Measurements from ENCODE around the gene MLLT3.
"Not testable (repeated sequence)": the region's sequence is repeated elsewhere in the genome, so short reads cannot be mapped to it uniquely, and the experiment has no call there.

MLLT3 gene

GRCh38 chr9:20597862-20598261 is 24.4 kb downstream of the MLLT3 start:
- no peak for DNase-seq (ENCODE audit: low read depth in 2 of 2)

DNA sequence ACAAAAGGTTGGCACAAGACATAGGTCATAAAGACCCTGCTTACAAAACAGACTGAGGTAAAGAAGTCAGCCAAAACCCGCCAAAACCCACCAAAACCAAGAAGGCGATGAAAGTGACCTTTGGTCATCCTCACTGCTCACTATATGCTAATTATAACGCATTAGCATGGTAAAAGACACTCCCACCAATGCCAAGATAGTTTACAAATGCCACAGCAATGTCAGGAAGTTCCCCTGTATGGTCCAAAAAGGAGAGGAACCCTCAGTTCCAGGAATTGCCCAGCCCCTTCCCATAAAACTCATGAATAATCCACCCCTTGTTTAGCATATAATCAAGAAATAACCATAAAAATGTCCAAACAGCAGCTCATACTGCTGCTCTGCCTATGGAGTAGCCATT is 27.7 kb downstream of the MLLT3 start:
- no peak for DNase-seq (ENCODE audit: low read depth in 2 of 2)

GRCh38 chr9:20593537-20593936 is 28.8 kb downstream of the MLLT3 start:
- no peak for DNase-seq (ENCODE audit: low read depth in 2 of 2)

GRCh38 chr9:20593105-20593504 is 29.2 kb downstream of the MLLT3 start:
- DNase-seq (ENCODE audit: low read depth in 2 of 2), result no peak

DNA sequence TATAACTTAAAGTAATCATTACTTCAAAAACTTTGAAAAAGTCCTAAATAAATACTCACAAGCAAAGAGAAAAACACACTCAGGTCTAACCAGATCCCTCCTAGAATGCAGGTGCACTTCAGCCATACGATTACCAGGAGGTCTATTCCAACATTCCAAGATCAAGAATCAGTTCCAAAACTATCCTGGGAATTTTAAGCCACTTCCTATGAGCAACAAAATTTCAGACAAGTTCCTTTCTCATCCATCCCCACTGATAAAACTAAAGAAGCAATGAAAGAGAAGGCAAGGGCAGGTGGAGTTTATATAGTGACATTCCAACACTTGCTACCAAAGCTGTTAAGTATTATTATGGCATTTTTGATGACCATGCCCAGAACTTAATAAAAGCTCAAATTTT is 29.6 kb downstream of the MLLT3 start:
- no peak for DNase-seq (ENCODE audit: low read depth in 2 of 2)

DNA sequence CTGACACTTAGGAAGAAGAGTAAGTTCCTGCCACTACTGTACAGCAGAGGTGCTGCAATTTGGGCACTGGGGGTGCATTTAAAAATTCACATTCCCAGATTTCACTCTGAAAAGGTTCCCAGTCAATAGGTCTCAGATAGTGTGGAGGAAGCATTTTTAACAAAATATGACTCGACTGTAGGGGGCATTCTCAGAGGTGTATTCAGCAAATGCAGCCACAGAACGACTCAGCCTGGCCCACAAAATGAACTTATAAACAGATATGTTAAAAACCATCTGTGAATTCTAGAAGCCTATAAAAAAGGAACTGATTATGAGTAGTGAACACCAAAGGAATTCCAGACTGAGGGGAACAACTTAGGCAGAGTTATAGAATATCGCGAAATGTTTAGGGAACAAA is 31.1 kb downstream of the MLLT3 start:
- DNase-seq (ENCODE audit: low read depth in 2 of 2), result no peak

- no peak for DNase-seq (ENCODE audit: low read depth in 2 of 2)
Observed at GRCh38 chr9:20584968-20585643, 37.2 kb downstream of the MLLT3 start.

GRCh38 chr9:20583088-20583487 is 39.2 kb downstream of the MLLT3 start:
- DNase-seq (ENCODE audit: low read depth in 2 of 2), result not testable (repeated sequence)

DNA sequence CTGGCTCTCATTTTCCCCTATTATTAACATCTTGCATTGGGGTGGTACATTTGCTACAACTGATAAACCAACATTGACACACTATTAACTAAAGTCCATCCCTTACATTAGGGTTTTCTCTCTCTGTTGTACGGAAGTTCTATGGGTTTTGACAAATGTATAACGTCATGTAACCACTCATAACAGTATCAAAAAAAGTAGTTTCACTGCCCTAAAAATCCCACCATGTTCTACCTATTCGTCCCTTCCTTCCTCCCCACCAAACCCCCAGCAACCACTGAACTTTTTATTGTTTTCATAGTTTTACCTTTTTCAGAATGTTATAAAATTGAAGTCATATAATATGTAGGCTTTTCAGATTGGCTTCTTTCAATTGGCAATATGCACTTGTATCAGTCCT is 40.1 kb downstream of the MLLT3 start:
- no peak for DNase-seq (ENCODE audit: low read depth in 2 of 2)

- DNase-seq (ENCODE audit: low read depth in 2 of 2), result no peak
Observed at GRCh38 chr9:20580673-20581072, 41.6 kb downstream of the MLLT3 start.

DNA sequence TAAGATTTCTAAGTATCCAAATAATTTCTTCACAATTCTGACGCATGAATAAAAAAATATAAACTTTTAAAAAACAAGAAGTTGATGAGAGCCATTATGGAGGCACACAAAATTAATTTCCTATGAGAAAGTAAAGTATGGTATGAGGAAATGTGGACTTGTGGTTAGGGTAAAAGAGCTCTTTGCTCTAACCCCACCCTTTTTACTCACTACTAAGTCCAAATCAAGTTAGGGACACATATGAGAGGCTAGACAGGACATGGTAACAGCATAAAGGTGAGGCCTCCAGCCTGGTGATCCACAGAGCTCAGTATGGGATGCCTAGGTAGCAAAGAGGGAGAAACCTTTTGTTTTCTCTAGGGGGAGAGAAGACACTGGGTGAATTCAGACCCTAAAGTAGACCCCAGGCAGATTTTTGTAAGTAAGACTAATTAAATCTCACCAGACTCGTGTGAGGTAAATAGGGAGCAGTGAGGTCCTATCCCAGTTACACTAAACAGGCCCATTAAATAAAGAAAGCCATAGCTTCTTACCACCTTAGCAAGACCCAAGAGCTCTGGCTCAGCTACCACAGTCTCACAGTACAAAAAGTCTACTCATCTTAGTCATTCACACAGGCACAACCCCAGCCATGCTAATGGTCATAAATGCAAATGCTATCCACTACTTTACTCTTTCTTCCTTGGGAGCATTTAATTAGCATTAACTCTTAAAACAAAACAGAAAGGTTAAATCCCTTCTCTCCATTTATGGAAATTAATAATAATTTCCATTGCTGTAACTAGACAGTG is 42.6 kb downstream of the MLLT3 start:
- DNase-seq (ENCODE audit: low read depth in 2 of 2), result no peak

DNA sequence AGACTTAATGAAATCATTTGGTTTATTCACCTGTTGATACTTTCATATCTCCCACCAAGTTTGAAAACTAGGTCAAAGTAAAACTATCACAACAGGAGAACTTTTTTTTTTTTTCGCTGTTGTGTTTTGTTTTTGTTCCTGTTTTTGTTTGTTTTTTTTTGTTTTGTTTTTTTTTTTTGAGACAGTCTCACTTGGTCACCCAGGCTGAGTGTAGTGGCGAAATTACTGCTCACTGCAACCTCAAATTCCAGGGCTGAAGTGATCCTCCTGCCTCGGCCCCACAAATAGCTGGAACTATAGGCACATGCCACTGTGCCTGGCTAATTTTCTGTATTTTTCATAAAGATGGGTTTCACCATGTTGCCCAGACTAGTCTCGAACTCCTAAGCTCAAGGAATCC is 49.3 kb downstream of the MLLT3 start:
- DNase-seq (ENCODE audit: low read depth in 2 of 2), result no peak

DNA sequence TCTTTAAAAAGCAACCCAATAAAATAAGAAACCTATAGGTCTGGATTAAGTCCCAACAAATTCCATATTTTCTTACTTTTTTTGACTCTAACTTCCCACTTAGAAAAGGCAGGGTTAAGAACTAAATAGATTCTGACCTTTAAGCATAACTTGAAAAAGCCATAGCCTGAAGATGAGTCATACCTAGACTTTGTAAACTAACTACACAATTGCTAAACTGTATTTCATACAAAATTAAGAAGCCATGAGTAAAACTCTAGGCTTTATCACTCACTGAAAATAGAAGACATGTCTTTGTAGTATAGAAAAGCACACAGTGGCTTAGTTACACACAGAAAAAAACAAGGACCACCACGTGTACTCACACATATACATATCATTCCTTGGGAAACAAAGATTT is 51.5 kb downstream of the MLLT3 start:
- DNase-seq (ENCODE audit: low read depth in 2 of 2), result no peak

GRCh38 chr9:20570087-20570486 is 52.2 kb downstream of the MLLT3 start:
- DNase-seq (ENCODE audit: low read depth in 2 of 2), result no peak

GRCh38 chr9:20569525-20569924 is 52.8 kb downstream of the MLLT3 start:
- no peak for DNase-seq (ENCODE audit: low read depth in 2 of 2)

GRCh38 chr9:20568400-20568799 is 53.9 kb downstream of the MLLT3 start:
- no peak for DNase-seq (ENCODE audit: low read depth in 2 of 2)

GRCh38 chr9:20566401-20566800 is 55.9 kb downstream of the MLLT3 start:
- DNase-seq (ENCODE audit: low read depth in 2 of 2), result no peak

DNA sequence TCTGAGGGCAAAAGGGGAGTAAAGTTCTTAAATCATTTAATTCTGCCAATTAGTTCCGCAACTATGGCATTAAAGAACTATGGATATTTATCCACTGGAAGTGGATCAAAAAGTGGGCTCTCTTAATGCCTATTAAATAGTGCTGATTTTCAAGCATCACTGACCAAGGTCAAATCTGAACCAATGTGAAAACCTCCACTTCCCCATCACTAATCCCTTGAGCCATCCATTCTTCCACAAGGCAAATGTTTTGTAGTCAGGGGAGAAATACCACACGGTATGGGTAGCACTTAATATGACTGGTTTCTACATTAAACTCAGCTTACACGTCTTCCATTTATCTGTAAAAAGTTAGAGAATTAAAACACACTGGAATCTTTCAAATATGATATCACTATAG is 57.6 kb downstream of the MLLT3 start:
- no peak for DNase-seq (ENCODE audit: low read depth in 2 of 2)

GRCh38 chr9:20563917-20564316 is 58.4 kb downstream of the MLLT3 start:
- no peak for DNase-seq (ENCODE audit: low read depth in 2 of 2)

DNA sequence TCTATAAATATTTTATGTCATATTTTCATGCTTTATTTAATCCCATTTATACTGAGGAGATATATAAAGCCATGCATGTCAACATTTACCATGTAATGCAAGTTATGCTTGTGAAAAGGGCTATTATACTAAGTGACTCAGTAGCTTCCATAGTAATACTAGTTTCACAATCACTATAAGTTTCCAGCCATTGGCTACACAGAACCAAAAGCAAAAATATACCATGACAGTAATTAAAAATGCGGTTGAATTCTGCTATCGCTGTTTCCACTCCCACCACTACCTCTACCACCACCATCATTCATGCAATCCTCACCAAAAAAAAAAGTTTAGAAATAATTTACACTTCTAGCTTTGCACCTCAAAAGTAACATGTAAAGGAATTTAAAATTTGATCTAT is 60.2 kb downstream of the MLLT3 start:
- DNase-seq (ENCODE audit: low read depth in 2 of 2), result no peak

GRCh38 chr9:20561531-20561930 is 60.8 kb downstream of the MLLT3 start:
- no peak for DNase-seq (ENCODE audit: low read depth in 2 of 2)

GRCh38 chr9:20559231-20559890 is 62.9 kb downstream of the MLLT3 start:
- no peak for DNase-seq (ENCODE audit: low read depth in 2 of 2)

GRCh38 chr9:20558566-20559016 is 63.7 kb downstream of the MLLT3 start:
- DNase-seq (ENCODE audit: low read depth in 2 of 2), result no peak
